Adrenal gland (tissue), 5 donors: Measurements from ENCODE around the gene SCO1.

Experiments used
- POLR2A ChIP-seq, 2 donors: fragments of 450-650 bp; IDR thresholded peaks; one replicate each; pipeline ENCODE4 v1.6.1; 2017; ENCODE audit warnings: antibody characterized with exemption in 2 of 2, mild to moderate bottlenecking in 2 of 2, moderate library complexity in 1 of 2
- TF ChIP-seq, protein P1 (sequence below), 6 experiments: fragments of 450-650 bp in 4 of 6; fragments of 200-600 bp in 2 of 6; sonication (generic) in 1 of 6; IDR thresholded peaks; 1 replicate in 5 of 6; 2 replicates in 1 of 6; pipeline versions ENCODE4 v1.5.1 to v1.8.0; 2016 to 2021; ENCODE audit warnings: antibody characterized with exemption in 6 of 6, mild to moderate bottlenecking in 2 of 6, moderate library complexity in 1 of 6
- donor health status: DM: no; HTN: no; CAD: no.

GRCh38 chr17:10649602-10650001 lies 47.7 kb downstream of the SCO1 start:
- TF ChIP-seq, protein P1, sequence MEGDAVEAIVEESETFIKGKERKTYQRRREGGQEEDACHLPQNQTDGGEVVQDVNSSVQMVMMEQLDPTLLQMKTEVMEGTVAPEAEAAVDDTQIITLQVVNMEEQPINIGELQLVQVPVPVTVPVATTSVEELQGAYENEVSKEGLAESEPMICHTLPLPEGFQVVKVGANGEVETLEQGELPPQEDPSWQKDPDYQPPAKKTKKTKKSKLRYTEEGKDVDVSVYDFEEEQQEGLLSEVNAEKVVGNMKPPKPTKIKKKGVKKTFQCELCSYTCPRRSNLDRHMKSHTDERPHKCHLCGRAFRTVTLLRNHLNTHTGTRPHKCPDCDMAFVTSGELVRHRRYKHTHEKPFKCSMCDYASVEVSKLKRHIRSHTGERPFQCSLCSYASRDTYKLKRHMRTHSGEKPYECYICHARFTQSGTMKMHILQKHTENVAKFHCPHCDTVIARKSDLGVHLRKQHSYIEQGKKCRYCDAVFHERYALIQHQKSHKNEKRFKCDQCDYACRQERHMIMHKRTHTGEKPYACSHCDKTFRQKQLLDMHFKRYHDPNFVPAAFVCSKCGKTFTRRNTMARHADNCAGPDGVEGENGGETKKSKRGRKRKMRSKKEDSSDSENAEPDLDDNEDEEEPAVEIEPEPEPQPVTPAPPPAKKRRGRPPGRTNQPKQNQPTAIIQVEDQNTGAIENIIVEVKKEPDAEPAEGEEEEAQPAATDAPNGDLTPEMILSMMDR (IDR thresholded peaks at IDR 0.05), result no peak
- TF ChIP-seq POLR2A (IDR thresholded peaks at IDR 0.05), result no peak
